ENCODE data around the gene HEY2.
A peak's percentile ranks its signal among the peaks of the same experiment; 100 is the strongest.
"Not testable (repeated sequence)": the region's sequence is repeated elsewhere in the genome, so short reads cannot be mapped to it uniquely, and the experiment has no call there.

HEY2 gene

GRCh38 chr6:125773387-125774341 is 24.2 kb downstream of the HEY2 start:
- DNase-seq: no peak

- not testable (repeated sequence) for DNase-seq
Observed at GRCh38 chr6:125776107-125776826, 26.8 kb downstream of the HEY2 start.

GRCh38 chr6:125779924-125780539 is 30.6 kb downstream of the HEY2 start:
- DNase-seq: peak; percentile 76 to 98

GRCh38 chr6:125780540-125781313 is 31.3 kb downstream of the HEY2 start:
- DNase-seq: peak in 1 of 2 donors; percentile 83

GRCh38 chr6:125781314-125781868 is 32.0 kb downstream of the HEY2 start:
- DNase-seq: peak in 1 of 2 donors; percentile 65

GRCh38 chr6:125784365-125784764 is 34.9 kb downstream of the HEY2 start:
- DNase-seq: no peak

GRCh38 chr6:125787791-125788190 is 38.4 kb downstream of the HEY2 start:
- no peak for DNase-seq

GRCh38 chr6:125789167-125789566 is 39.7 kb downstream of the HEY2 start:
- DNase-seq: no peak

GRCh38 chr6:125789576-125790357 is 40.3 kb downstream of the HEY2 start:
- DNase-seq: peak; percentile 58 to 65

- peak; percentile 85 to 89 for DNase-seq
Observed at GRCh38 chr6:125790358-125791150, 41.1 kb downstream of the HEY2 start, which contains the start of gene NCOA7. Gene NCOA7 (plus strand): TSS chr6:125790960. CDS start chr6:125815355, 24,395 bp downstream.

GRCh38 chr6:125791151-125791819 is 41.9 kb downstream of the HEY2 start:
- peak; percentile 56 to 83 for DNase-seq

GRCh38 chr6:125791820-125792165 is 42.4 kb downstream of the HEY2 start:
- no peak for DNase-seq

- DNase-seq: no peak
Observed at GRCh38 chr6:125792172-125792571, 42.7 kb downstream of the HEY2 start.

- no peak for DNase-seq
Observed at GRCh38 chr6:125792680-125793079, 43.2 kb downstream of the HEY2 start.

- DNase-seq: no peak
Observed at GRCh38 chr6:125793280-125793679, 43.8 kb downstream of the HEY2 start.

- DNase-seq: no peak
Observed at GRCh38 chr6:125793863-125794262, 44.4 kb downstream of the HEY2 start.

- DNase-seq: no peak
Observed at GRCh38 chr6:125794342-125795137, 45.1 kb downstream of the HEY2 start.

- no peak for DNase-seq
Observed at GRCh38 chr6:125795301-125795700, 45.9 kb downstream of the HEY2 start.
